Measurements from ENCODE around the gene IL15RA.

Gene IL15RA

DNA sequence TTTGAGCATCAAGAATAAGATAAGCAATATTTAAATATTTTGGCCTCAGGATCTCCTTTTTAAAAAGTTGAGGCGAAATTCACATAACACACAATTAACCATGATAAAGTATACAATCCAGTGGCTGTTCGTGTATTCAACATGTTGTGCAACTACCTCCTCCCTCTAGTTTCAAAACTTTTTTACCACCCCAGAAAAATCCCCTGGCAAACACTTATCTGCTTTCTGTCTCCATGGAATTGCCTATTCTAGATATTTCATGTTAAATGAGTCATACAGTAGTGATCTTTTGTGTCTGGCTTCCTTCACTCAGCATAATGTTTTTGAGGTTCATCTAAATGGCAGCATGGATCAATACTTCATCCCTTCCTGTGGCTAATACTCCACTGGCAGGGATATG is 31.8 kb upstream of the IL15RA start:
- Histone ChIP-seq H3K27me3 (ENCODE audit: control insufficient read depth in 1 of 2, insufficient read depth in 1 of 2, low read length in 2 of 2) (no peaks in the 10 kb centered on the region), H3K36me3 (ENCODE audit: control insufficient read depth in 1 of 2, insufficient read depth in 2 of 2, low read depth in 1 of 2, low read length in 2 of 2) (no peaks in the 10 kb centered on the region), H3K14ac (ENCODE audit: low read length in 2 of 2) (no peak overlapping the region), H3K9me3 (ENCODE audit: control insufficient read depth, low read length) (peaks cover 13% of the 10 kb centered on the region), H2BK15ac (ENCODE audit: low read depth, poor library complexity, severe bottlenecking) (no peak overlapping the region), H3K27ac (ENCODE audit: low read length, poor library complexity, severe bottlenecking) (no peak overlapping the region), H2BK12ac (ENCODE audit: low read length in 2 of 2) (no peak overlapping the region), H4K8ac (ENCODE audit: low read length) (no peak overlapping the region), H2AK5ac (ENCODE audit: low read length, severe bottlenecking) (no peak overlapping the region), H3K18ac (ENCODE audit: low read depth in 1 of 2, low read length in 2 of 2) (no peak overlapping the region), H3K4ac (ENCODE audit: low read depth in 1 of 2, low read length in 2 of 2) (no peak overlapping the region), H3K4me2 (ENCODE audit: low read length, poor library complexity, severe bottlenecking) (no peak overlapping the region), H3K9ac (ENCODE audit: low read length) (peak overlapping the region; percentile 81), H2BK5ac (ENCODE audit: low read depth, low read length, poor library complexity, severe bottlenecking) (no peak overlapping the region), H3K23ac (ENCODE audit: low read length in 2 of 2) (no peak overlapping the region), H2BK120ac (ENCODE audit: low read depth, low read length) (no peak overlapping the region), H3K4me3 (ENCODE audit: insufficient read depth in 1 of 2, low read depth in 1 of 2, low read length in 2 of 2) (peak overlapping the region in 1 of 2 experiments; percentile 71), H3K79me1 (replicated peaks; ENCODE audit: low read length, poor library complexity, severe bottlenecking) (no peaks in the 10 kb centered on the region), H4K91ac (ENCODE audit: low read length) (no peak overlapping the region), H2AFZ (ENCODE audit: low read depth, low read length) (no peak overlapping the region), H3K4me1 (ENCODE audit: control insufficient read depth, insufficient read depth, low read depth, low read length) (no peaks in the 10 kb centered on the region)
- WGBS: 68% methylated on average over 2 of the region's 2 CpGs
- peak; percentile 36 for DNase-seq

DNA sequence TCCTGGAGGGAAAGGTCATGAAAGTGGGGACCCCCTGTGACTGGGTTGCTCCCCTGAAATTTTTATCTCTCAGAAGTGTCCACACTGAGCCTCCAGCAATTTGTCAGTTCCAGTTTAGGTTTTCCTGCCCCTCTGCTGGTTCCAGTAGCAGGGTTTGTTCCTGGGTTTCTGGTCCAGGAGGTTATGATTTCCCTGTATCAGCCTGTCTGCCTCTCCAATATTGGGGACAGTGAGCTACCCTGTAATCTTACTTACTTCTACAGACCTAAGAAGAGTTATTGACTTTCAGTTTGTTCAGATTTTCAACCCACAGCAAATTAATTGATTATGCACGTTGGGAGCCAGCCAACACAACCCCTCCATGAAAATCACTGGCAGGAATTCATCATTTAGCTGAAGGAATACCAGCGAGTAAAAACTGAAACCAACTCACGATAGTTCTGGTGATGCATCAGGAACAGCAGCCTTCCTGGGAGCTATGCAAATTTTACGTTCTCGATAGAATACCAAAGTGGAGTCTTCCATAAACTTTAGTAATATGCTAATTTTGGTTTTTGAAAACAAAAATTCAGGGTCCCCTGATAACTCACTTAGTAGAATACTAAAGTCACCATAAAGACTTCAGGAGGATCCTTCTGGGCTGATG is 31.3 kb upstream of the IL15RA start:
- H3K23ac ChIP-seq (ENCODE audit: low read length in 2 of 2): no peak overlapping the region
- H3K4me2 ChIP-seq (ENCODE audit: low read length, poor library complexity, severe bottlenecking): no peak overlapping the region
- no peak overlapping the region for H4K8ac ChIP-seq (ENCODE audit: low read length)
- no peak overlapping the region for H2BK15ac ChIP-seq (ENCODE audit: low read depth, poor library complexity, severe bottlenecking)
- H3K4me3 ChIP-seq (ENCODE audit: insufficient read depth in 1 of 2, low read depth in 1 of 2, low read length in 2 of 2): peak overlapping the region in 1 of 2 experiments; percentile 71
- H2AFZ ChIP-seq (ENCODE audit: low read depth, low read length): no peak overlapping the region
- H3K14ac ChIP-seq (ENCODE audit: low read length in 2 of 2): no peak overlapping the region
- no peak overlapping the region for H4K91ac ChIP-seq (ENCODE audit: low read length)
- H3K79me1 ChIP-seq (replicated peaks; ENCODE audit: low read length, poor library complexity, severe bottlenecking): no peaks in the 10 kb centered on the region
- DNase-seq: no peak
- H3K9me3 ChIP-seq (ENCODE audit: control insufficient read depth, low read length): peaks cover 13% of the 10 kb centered on the region
- no peak overlapping the region for H3K18ac ChIP-seq (ENCODE audit: low read depth in 1 of 2, low read length in 2 of 2)
- H3K4me1 ChIP-seq (ENCODE audit: control insufficient read depth, insufficient read depth, low read depth, low read length): no peaks in the 10 kb centered on the region
- no peaks in the 10 kb centered on the region for H3K27me3 ChIP-seq (ENCODE audit: control insufficient read depth in 1 of 2, insufficient read depth in 1 of 2, low read length in 2 of 2)
- H2BK120ac ChIP-seq (ENCODE audit: low read depth, low read length): no peak overlapping the region
- H2BK12ac ChIP-seq (ENCODE audit: low read length in 2 of 2): no peak overlapping the region
- 72% methylated on average over 3 of the region's 5 CpGs for WGBS
- H2BK5ac ChIP-seq (ENCODE audit: low read depth, low read length, poor library complexity, severe bottlenecking): no peak overlapping the region
- no peaks in the 10 kb centered on the region for H3K36me3 ChIP-seq (ENCODE audit: control insufficient read depth in 1 of 2, insufficient read depth in 2 of 2, low read depth in 1 of 2, low read length in 2 of 2)
- no peak overlapping the region for H3K4ac ChIP-seq (ENCODE audit: low read depth in 1 of 2, low read length in 2 of 2)
- no peak overlapping the region for H3K27ac ChIP-seq (ENCODE audit: low read length, poor library complexity, severe bottlenecking)
- peak overlapping the region; percentile 81 for H3K9ac ChIP-seq (ENCODE audit: low read length)
- H2AK5ac ChIP-seq (ENCODE audit: low read length, severe bottlenecking): no peak overlapping the region

DNA sequence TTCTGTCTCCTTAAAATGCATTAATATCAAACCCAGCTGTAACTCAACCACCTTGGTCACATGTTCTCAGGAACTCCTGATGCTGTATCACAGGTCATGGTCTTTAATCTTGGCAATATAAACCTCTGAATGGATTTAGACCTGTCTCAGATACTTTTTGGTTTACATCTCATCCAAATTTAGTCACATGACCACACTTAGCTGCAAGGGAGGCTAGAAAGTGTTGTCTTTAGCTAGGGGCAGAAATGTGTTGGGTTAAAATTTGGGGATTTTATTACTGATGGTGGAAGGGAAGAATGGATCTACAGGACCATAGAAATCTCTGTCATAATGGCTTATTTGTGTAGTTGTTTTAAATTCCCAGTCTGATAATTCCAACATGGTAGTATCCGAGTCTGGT is 29.6 kb upstream of the IL15RA start:
- DNase-seq: no peak
- no peaks in the 10 kb centered on the region for H3K36me3 ChIP-seq (ENCODE audit: control insufficient read depth in 1 of 2, insufficient read depth in 2 of 2, low read depth in 1 of 2, low read length in 2 of 2)
- H3K23ac ChIP-seq (ENCODE audit: low read length in 2 of 2): no peak overlapping the region
- H3K4me1 ChIP-seq (ENCODE audit: control insufficient read depth, insufficient read depth, low read depth, low read length): no peaks in the 10 kb centered on the region
- no peak overlapping the region for H3K4ac ChIP-seq (ENCODE audit: low read depth in 1 of 2, low read length in 2 of 2)
- no peak overlapping the region for H3K18ac ChIP-seq (ENCODE audit: low read depth in 1 of 2, low read length in 2 of 2)
- H3K27me3 ChIP-seq (ENCODE audit: control insufficient read depth in 1 of 2, insufficient read depth in 1 of 2, low read length in 2 of 2): no peaks in the 10 kb centered on the region
- H3K14ac ChIP-seq (ENCODE audit: low read length in 2 of 2): no peak overlapping the region
- no peak overlapping the region for H2BK5ac ChIP-seq (ENCODE audit: low read depth, low read length, poor library complexity, severe bottlenecking)
- no peaks in the 10 kb centered on the region for H3K79me1 ChIP-seq (replicated peaks; ENCODE audit: low read length, poor library complexity, severe bottlenecking)
- WGBS: 52% methylated on average over 1 of the region's 1 CpG
- H3K27ac ChIP-seq (ENCODE audit: low read length, poor library complexity, severe bottlenecking): no peak overlapping the region
- no peak overlapping the region for H3K4me2 ChIP-seq (ENCODE audit: low read length, poor library complexity, severe bottlenecking)
- no peak overlapping the region for H3K9ac ChIP-seq (ENCODE audit: low read length)
- H2BK12ac ChIP-seq (ENCODE audit: low read length in 2 of 2): no peak overlapping the region
- H4K91ac ChIP-seq (ENCODE audit: low read length): no peak overlapping the region
- H2AK5ac ChIP-seq (ENCODE audit: low read length, severe bottlenecking): no peak overlapping the region
- peaks cover 13% of the 10 kb centered on the region for H3K9me3 ChIP-seq (ENCODE audit: control insufficient read depth, low read length)
- no peak overlapping the region for H2AFZ ChIP-seq (ENCODE audit: low read depth, low read length)
- H4K8ac ChIP-seq (ENCODE audit: low read length): no peak overlapping the region
- H3K4me3 ChIP-seq (ENCODE audit: insufficient read depth in 1 of 2, low read depth in 1 of 2, low read length in 2 of 2): no peak overlapping the region
- H2BK15ac ChIP-seq (ENCODE audit: low read depth, poor library complexity, severe bottlenecking): no peak overlapping the region
- no peak overlapping the region for H2BK120ac ChIP-seq (ENCODE audit: low read depth, low read length)

DNA sequence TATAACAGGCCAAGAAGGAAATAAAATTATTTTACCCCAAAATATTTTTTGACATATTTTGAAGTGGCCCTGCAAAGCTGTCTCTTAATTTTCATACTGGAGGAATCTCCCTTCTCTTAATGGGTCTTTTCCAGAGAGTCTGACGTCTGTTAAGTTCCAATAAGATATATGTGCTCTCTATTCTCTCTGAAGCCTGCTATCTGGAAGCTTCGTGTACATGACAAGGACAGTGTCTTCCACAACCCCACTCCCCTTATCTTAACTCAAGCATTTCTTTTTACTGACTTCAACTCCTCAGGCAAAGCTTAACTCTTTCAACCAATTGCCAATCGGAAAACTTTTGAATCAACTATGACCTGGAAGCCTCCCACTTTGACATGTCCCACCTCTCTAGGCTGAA is 29.2 kb upstream of the IL15RA start:
- no peaks in the 10 kb centered on the region for H3K4me1 ChIP-seq (ENCODE audit: control insufficient read depth, insufficient read depth, low read depth, low read length)
- no peak overlapping the region for H2AK5ac ChIP-seq (ENCODE audit: low read length, severe bottlenecking)
- no peak overlapping the region for H3K23ac ChIP-seq (ENCODE audit: low read length in 2 of 2)
- no peak overlapping the region for H2BK120ac ChIP-seq (ENCODE audit: low read depth, low read length)
- H4K91ac ChIP-seq (ENCODE audit: low read length): no peak overlapping the region
- H2BK15ac ChIP-seq (ENCODE audit: low read depth, poor library complexity, severe bottlenecking): no peak overlapping the region
- no peak overlapping the region for H3K4me3 ChIP-seq (ENCODE audit: insufficient read depth in 1 of 2, low read depth in 1 of 2, low read length in 2 of 2)
- H3K27me3 ChIP-seq (ENCODE audit: control insufficient read depth in 1 of 2, insufficient read depth in 1 of 2, low read length in 2 of 2): peaks cover 0 to 2% of the 10 kb centered on the region in 2 experiments
- no peak overlapping the region for H3K4ac ChIP-seq (ENCODE audit: low read depth in 1 of 2, low read length in 2 of 2)
- H2AFZ ChIP-seq (ENCODE audit: low read depth, low read length): no peak overlapping the region
- no peak for DNase-seq
- no peak overlapping the region for H3K14ac ChIP-seq (ENCODE audit: low read length in 2 of 2)
- H3K18ac ChIP-seq (ENCODE audit: low read depth in 1 of 2, low read length in 2 of 2): no peak overlapping the region
- H3K9ac ChIP-seq (ENCODE audit: low read length): no peak overlapping the region
- no peak overlapping the region for H3K27ac ChIP-seq (ENCODE audit: low read length, poor library complexity, severe bottlenecking)
- H4K8ac ChIP-seq (ENCODE audit: low read length): no peak overlapping the region
- peaks cover 13% of the 10 kb centered on the region for H3K9me3 ChIP-seq (ENCODE audit: control insufficient read depth, low read length)
- no peaks in the 10 kb centered on the region for H3K79me1 ChIP-seq (replicated peaks; ENCODE audit: low read length, poor library complexity, severe bottlenecking)
- no peak overlapping the region for H2BK5ac ChIP-seq (ENCODE audit: low read depth, low read length, poor library complexity, severe bottlenecking)
- no peak overlapping the region for H2BK12ac ChIP-seq (ENCODE audit: low read length in 2 of 2)
- H3K4me2 ChIP-seq (ENCODE audit: low read length, poor library complexity, severe bottlenecking): no peak overlapping the region
- WGBS: 77% methylated on average over 3 of the region's 3 CpGs
- no peaks in the 10 kb centered on the region for H3K36me3 ChIP-seq (ENCODE audit: control insufficient read depth in 1 of 2, insufficient read depth in 2 of 2, low read depth in 1 of 2, low read length in 2 of 2)

All from mesenchymal stem cell (in vitro differentiated cells and primary cell).